Neuron (in vitro differentiated cells): ENCODE measurements around the gene ZNF681.
"Not testable (repeated sequence)": the region's sequence is repeated elsewhere in the genome, so short reads cannot be mapped to it uniquely, and the experiment has no call there.

ENCODE experiments used
- H2AFZ ChIP-seq: one replicate; pipeline ENCODE4 v1.6.1; 2013; ENCODE audit warnings: low read depth, mild to moderate bottlenecking, inconsistent platforms, low read length, moderate library complexity
- H3K27me3 ChIP-seq: one replicate; pipeline ENCODE4 v1.6.1; 2013; ENCODE audit warnings: low read length; ENCODE audit not compliant: insufficient read depth
- H3K36me3 ChIP-seq: one replicate; pipeline ENCODE4 v1.6.1; 2013; ENCODE audit warnings: low read length; ENCODE audit not compliant: insufficient read depth
- H3K4me1 ChIP-seq: one replicate; pipeline ENCODE4 v1.6.1; 2013; ENCODE audit warnings: low read length; ENCODE audit not compliant: insufficient read depth
- H3K4me3 ChIP-seq: 2 replicates; pipeline ENCODE4 v1.5.1; 2013; ENCODE audit warnings: mild to moderate bottlenecking, low read length, moderate library complexity
- H3K9me3 ChIP-seq: one replicate; pipeline ENCODE4 v1.6.1; 2013; ENCODE audit warnings: low read length

ZNF681 gene

DNA sequence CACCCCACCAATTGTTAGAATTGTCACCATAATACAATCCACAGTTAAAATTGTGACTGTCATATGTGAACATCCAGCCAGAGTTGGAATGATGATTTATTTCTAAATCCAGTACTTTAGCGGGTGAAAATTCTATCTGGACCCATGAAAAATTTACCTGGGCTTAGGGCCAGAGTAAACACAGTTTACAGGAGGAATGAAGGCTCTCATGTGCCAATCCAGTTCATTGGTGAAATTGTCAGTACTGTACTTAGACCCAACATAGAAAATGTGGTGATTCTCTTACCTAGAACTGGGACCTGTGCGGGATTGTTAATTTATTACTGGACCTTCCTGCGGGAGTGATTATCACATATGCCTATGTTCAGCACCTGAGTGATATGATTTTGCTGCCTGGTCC, 27.3 kb upstream of the ZNF681 start:
- no peaks in the 10 kb centered on the region for H3K4me1 ChIP-seq
- peaks cover 37% of the 10 kb centered on the region for H3K9me3 ChIP-seq
- H3K4me3 ChIP-seq, result no peak overlapping the region
- H3K36me3 ChIP-seq, result peaks cover 78% of the 10 kb centered on the region
- H2AFZ ChIP-seq, result no peak overlapping the region
- H3K27me3 ChIP-seq, result no peaks in the 10 kb centered on the region

GRCh38 chr19:23784274-23784673, 25.6 kb upstream of the ZNF681 start:
- H3K4me1 ChIP-seq, result no peaks in the 10 kb centered on the region
- H3K36me3 ChIP-seq, result peaks cover 84% of the 10 kb centered on the region
- H3K4me3 ChIP-seq, result no peak overlapping the region
- peaks cover 39% of the 10 kb centered on the region for H3K9me3 ChIP-seq
- H2AFZ ChIP-seq, result no peak overlapping the region
- H3K27me3 ChIP-seq, result no peaks in the 10 kb centered on the region

GRCh38 chr19:23783636-23784035, 24.9 kb upstream of the ZNF681 start:
- H2AFZ ChIP-seq, result no peak overlapping the region
- H3K36me3 ChIP-seq, result peaks cover 87% of the 10 kb centered on the region
- peaks cover 40% of the 10 kb centered on the region for H3K9me3 ChIP-seq
- H3K4me3 ChIP-seq, result no peak overlapping the region
- H3K27me3 ChIP-seq, result no peaks in the 10 kb centered on the region
- no peaks in the 10 kb centered on the region for H3K4me1 ChIP-seq

GRCh38 chr19:23779645-23780044, 21.0 kb upstream of the ZNF681 start:
- H3K27me3 ChIP-seq, result no peaks in the 10 kb centered on the region
- no peak overlapping the region for H2AFZ ChIP-seq
- H3K4me3 ChIP-seq, result no peak overlapping the region
- peaks cover 81% of the 10 kb centered on the region for H3K36me3 ChIP-seq
- H3K9me3 ChIP-seq, result peaks cover 66% of the 10 kb centered on the region
- no peaks in the 10 kb centered on the region for H3K4me1 ChIP-seq

GRCh38 chr19:23778566-23778965, 19.9 kb upstream of the ZNF681 start:
- H3K27me3 ChIP-seq, result no peaks in the 10 kb centered on the region
- H2AFZ ChIP-seq, result no peak overlapping the region
- no peak overlapping the region for H3K4me3 ChIP-seq
- peaks cover 73% of the 10 kb centered on the region for H3K9me3 ChIP-seq
- no peaks in the 10 kb centered on the region for H3K4me1 ChIP-seq
- peaks cover 80% of the 10 kb centered on the region for H3K36me3 ChIP-seq

DNA sequence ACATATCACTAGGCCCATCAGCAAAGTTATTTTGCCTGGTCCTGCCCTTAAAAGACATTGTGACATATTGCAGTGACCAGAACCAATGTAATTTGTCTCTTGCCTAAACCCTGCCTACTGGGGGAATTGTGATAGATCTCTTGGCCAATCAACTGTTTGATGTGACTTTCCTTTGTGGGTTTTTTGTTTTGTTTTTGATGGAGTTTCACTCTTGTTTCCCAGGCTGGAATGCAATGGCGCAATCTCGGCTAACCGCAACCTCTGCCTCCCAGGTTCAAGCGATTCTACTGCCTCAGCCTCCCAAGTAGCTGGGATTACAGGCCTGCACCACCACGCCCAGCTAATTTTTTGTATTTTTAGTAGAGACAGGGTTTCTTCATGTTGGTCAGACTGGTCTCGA, 19.3 kb upstream of the ZNF681 start:
- not testable (repeated sequence) for H3K4me3 ChIP-seq, H3K4me1 ChIP-seq, H3K27me3 ChIP-seq, H2AFZ ChIP-seq
- peaks cover 77% of the 10 kb centered on the region for H3K36me3 ChIP-seq
- H3K9me3 ChIP-seq, result peaks cover 72% of the 10 kb centered on the region

DNA sequence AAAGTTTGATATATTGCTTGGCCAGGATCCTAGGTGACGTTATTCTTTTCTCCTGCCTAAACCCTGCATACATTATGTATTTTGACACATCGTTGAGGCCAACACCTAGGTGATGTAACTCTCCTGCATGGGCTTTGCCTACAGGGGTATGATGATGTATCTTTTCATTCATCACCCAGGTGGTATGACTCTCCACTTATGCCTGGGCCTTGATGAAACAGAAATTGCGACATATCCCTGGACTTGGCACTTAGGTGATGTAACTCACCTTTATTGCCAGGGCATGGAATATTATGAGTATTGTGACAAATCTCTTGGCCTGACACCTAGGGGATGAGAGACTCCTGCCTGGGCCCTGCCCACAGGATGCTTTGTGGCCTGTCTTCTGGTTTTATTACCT, 18.5 kb upstream of the ZNF681 start:
- H3K9me3 ChIP-seq, result peaks cover 69% of the 10 kb centered on the region
- no peaks in the 10 kb centered on the region for H3K27me3 ChIP-seq
- peaks cover 76% of the 10 kb centered on the region for H3K36me3 ChIP-seq
- H3K4me1 ChIP-seq, result no peaks in the 10 kb centered on the region
- no peak overlapping the region for H2AFZ ChIP-seq
- no peak overlapping the region for H3K4me3 ChIP-seq

GRCh38 chr19:23776507-23777205, 18.0 kb upstream of the ZNF681 start:
- peaks cover 76% of the 10 kb centered on the region for H3K36me3 ChIP-seq
- H3K27me3 ChIP-seq, result no peaks in the 10 kb centered on the region
- no peaks in the 10 kb centered on the region for H3K4me1 ChIP-seq
- no peak overlapping the region for H3K4me3 ChIP-seq
- H3K9me3 ChIP-seq, result peaks cover 69% of the 10 kb centered on the region
- no peak overlapping the region for H2AFZ ChIP-seq

- Histone ChIP-seq H2AFZ (no peak overlapping the region), H3K27me3 (no peaks in the 10 kb centered on the region), H3K9me3 (peaks cover 68% of the 10 kb centered on the region), H3K4me3 (no peak overlapping the region), H3K4me1 (no peaks in the 10 kb centered on the region), H3K36me3 (peaks cover 82% of the 10 kb centered on the region)
Observed at GRCh38 chr19:23774524-23774971, 15.9 kb upstream of the ZNF681 start.

- Histone ChIP-seq H3K9me3 (peaks cover 68% of the 10 kb centered on the region), H3K4me1 (no peaks in the 10 kb centered on the region), H3K36me3 (peaks cover 80% of the 10 kb centered on the region), H2AFZ (no peak overlapping the region), H3K27me3 (no peaks in the 10 kb centered on the region), H3K4me3 (no peak overlapping the region)
Observed at GRCh38 chr19:23774106-23774505, 15.4 kb upstream of the ZNF681 start.

DNA sequence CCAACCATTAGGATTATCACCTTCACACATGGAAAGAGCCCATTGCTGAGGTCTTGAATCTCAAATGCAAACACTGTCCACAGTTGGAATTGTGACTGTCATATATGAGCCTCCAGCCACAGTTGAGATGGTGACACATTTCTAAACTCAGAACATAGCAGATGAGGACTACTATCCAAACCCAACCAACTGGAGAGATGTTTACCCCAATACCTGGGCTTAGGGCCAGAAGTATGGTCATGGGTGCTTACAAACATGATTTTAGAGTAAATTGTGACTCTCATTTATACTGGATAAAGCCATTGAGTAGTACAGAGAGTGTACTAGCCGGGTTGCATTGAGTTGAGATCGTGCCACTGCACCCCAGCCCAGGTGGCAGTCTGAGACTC, 14.0 kb upstream of the ZNF681 start:
- Histone ChIP-seq H3K4me1 (no peaks in the 10 kb centered on the region), H3K36me3 (peaks cover 75% of the 10 kb centered on the region), H3K9me3 (peaks cover 62% of the 10 kb centered on the region), H2AFZ (no peak overlapping the region), H3K4me3 (no peak overlapping the region), H3K27me3 (no peaks in the 10 kb centered on the region)

- Histone ChIP-seq H3K9me3 (peaks cover 59% of the 10 kb centered on the region), H2AFZ (no peak overlapping the region), H3K27me3 (no peaks in the 10 kb centered on the region), H3K4me1 (no peaks in the 10 kb centered on the region), H3K4me3 (no peak overlapping the region), H3K36me3 (peaks cover 77% of the 10 kb centered on the region)
Observed at GRCh38 chr19:23771761-23772674, 13.3 kb upstream of the ZNF681 start.

GRCh38 chr19:23771316-23771715, 12.6 kb upstream of the ZNF681 start:
- Histone ChIP-seq H2AFZ (no peak overlapping the region), H3K9me3 (peaks cover 57% of the 10 kb centered on the region), H3K4me1 (no peaks in the 10 kb centered on the region), H3K27me3 (no peaks in the 10 kb centered on the region), H3K36me3 (peaks cover 75% of the 10 kb centered on the region), H3K4me3 (no peak overlapping the region)
